Tibial nerve (tissue), 4 donors: ENCODE measurements around the gene COA3. TPM values are rescaled to one million over a fixed set of nuclear protein-coding genes. Genes with fewer than 3 reads are reported as not detected.

Experiments
- DNase-seq, 2 donors: peaks; one replicate each; pipeline ENCODE4 v3.0.0-alpha.2; 2019; ENCODE audit warnings: low spot score in 2 of 2
- H3K27ac ChIP-seq, 4 donors: fragments of 200-600 bp; sonication (generic) in 3 of 4; one replicate each; pipeline ENCODE4 v1.5.1; 2017 to 2019; ENCODE audit warnings: mild to moderate bottlenecking in 1 of 4
- H3K27me3 ChIP-seq, 2 donors: fragments of 200-600 bp; sonication (generic) in 1 of 2; one replicate each; pipeline versions ENCODE4 v1.5.1 to v1.6.0; 2017 to 2019
- H3K36me3 ChIP-seq, 3 donors: fragments of 200-600 bp; sonication (generic); one replicate each; pipeline ENCODE4 v1.5.1; 2018 to 2019
- H3K4me1 ChIP-seq, 4 donors: fragments of 200-600 bp; sonication (generic) in 3 of 4; one replicate each; pipeline ENCODE4 v1.5.1; 2017 to 2019
- H3K4me3 ChIP-seq, 4 donors: fragments of 200-600 bp; sonication (generic) in 3 of 4; one replicate each; pipeline ENCODE4 v1.5.1; 2017 to 2019; ENCODE audit warnings: mild to moderate bottlenecking in 1 of 4, moderate library complexity in 1 of 4
- H3K9me3 ChIP-seq, 4 donors: fragments of 200-600 bp; sonication (generic) in 3 of 4; one replicate each; pipeline ENCODE4 v1.5.1; 2017 to 2019
- CTCF ChIP-seq, 5 experiments: fragments of 200-600 bp in 3 of 5; fragments of 450-650 bp in 2 of 5; sonication (generic) in 3 of 5; IDR thresholded peaks; one replicate each; pipeline ENCODE4 v1.5.1; 2016 to 2019; ENCODE audit warnings: antibody characterized with exemption in 5 of 5, mild to moderate bottlenecking in 3 of 5, moderate library complexity in 2 of 5
- EP300 ChIP-seq, 2 donors: sonication (generic); formaldehyde crosslinking; IDR thresholded peaks; one replicate each; pipeline ENCODE4 v1.6.1; 2017; ENCODE audit warnings: antibody characterized with exemption in 2 of 2, mild to moderate bottlenecking in 1 of 2
- POLR2A ChIP-seq, 2 donors: fragments of 450-650 bp; IDR thresholded peaks; one replicate each; pipeline ENCODE4 v1.6.1; 2017; ENCODE audit warnings: antibody characterized with exemption in 2 of 2, mild to moderate bottlenecking in 2 of 2, moderate library complexity in 2 of 2
- WGBS, 2 donors: methylation state at CpG; one replicate each; pipeline ENCODE4 v1.1.5; 2018; 5-methylcytosine and 5-hydroxymethylcytosine counted together
- total RNA-seq, 4 donors: library from RNA; depleted of rRNA; stranded (reverse); fragments of >200 nt; gene quantifications; one replicate each; pipeline ENCODE4 v1.1.0, GENCODE V29; 2016

Gene COA3
- total RNA-seq, 4 donors from 2014 or later = 58.2 to 91.7 (median 62.6) TPM

- H3K9me3 ChIP-seq = no peaks in the 10 kb centered on the region
- no peak overlapping the region for H3K27ac ChIP-seq
- DNase-seq = no peak
- no peaks in the 10 kb centered on the region for H3K27me3 ChIP-seq
- 65 to 66% methylated on average over 11 of the region's 11 CpGs for WGBS, 2 donors
- peaks cover 0 to 30% (median 1%) of the 10 kb centered on the region in 4 donors for H3K4me1 ChIP-seq
- no peak overlapping the region for H3K4me3 ChIP-seq
- peaks cover 0 to 92% (median 44%) of the 10 kb centered on the region in 3 donors for H3K36me3 ChIP-seq
- TF ChIP-seq POLR2A (IDR thresholded peaks at IDR 0.05) (no peak), CTCF (IDR thresholded peaks at IDR 0.05) (no peak), EP300 (IDR thresholded peaks at IDR 0.05) (no peak)
These were observed 43.6 kb upstream of the COA3 start for GRCh38 chr17:42841975-42842685.

- DNase-seq = no peak
- Histone ChIP-seq H3K4me3 (no peak overlapping the region), H3K36me3 (peaks cover 0 to 60% (median 29%) of the 10 kb centered on the region in 3 donors), H3K9me3 (no peaks in the 10 kb centered on the region), H3K4me1 (peaks cover 0 to 36% (median 14%) of the 10 kb centered on the region in 4 donors), H3K27ac (no peak overlapping the region), H3K27me3 (no peaks in the 10 kb centered on the region)
- no peak for TF ChIP-seq EP300 (IDR thresholded peaks at IDR 0.05)
- no peak for TF ChIP-seq POLR2A (IDR thresholded peaks at IDR 0.05)
- TF ChIP-seq CTCF (IDR thresholded peaks at IDR 0.05) = no peak
- 96% methylated on average over 6 of the region's 6 CpGs for WGBS, 2 donors
These were observed 37.2 kb upstream of the COA3 start for GRCh38 chr17:42835732-42836131.

- H3K4me3 ChIP-seq = peak overlapping the region; percentile 52 to 96 (median 76)
- no peaks in the 10 kb centered on the region for H3K27me3 ChIP-seq
- no peak for TF ChIP-seq EP300 (IDR thresholded peaks at IDR 0.05)
- H3K9me3 ChIP-seq = no peaks in the 10 kb centered on the region
- H3K4me1 ChIP-seq = peaks cover 0 to 36% (median 14%) of the 10 kb centered on the region in 4 donors
- no peak for DNase-seq
- peaks cover 0 to 41% (median 19%) of the 10 kb centered on the region in 3 donors for H3K36me3 ChIP-seq
- H3K27ac ChIP-seq = peak overlapping the region; percentile 44 to 90 (median 88)
- 6 to 11% methylated on average over 10 to 16 of the region's 18 CpGs for WGBS, 2 donors
These were observed 35.4 kb upstream of the COA3 start for GRCh38 chr17:42833767-42834422.

- peak within 1 kb of the TSS; percentile 52 to 96 (median 76) for H3K4me3 ChIP-seq
- WGBS, 2 donors = 1% methylated on average over 60 to 61 of the region's 71 CpGs
- H3K36me3 ChIP-seq = peaks cover 0 to 34% (median 13%) of the 10 kb centered on the region in 3 donors
- H3K9me3 ChIP-seq = no peaks in the 10 kb centered on the region
- H3K27me3 ChIP-seq = no peaks in the 10 kb centered on the region
- peak; percentile 65 to 80 for DNase-seq
- peaks cover 0 to 36% (median 14%) of the 10 kb centered on the region in 4 donors for H3K4me1 ChIP-seq
- TF ChIP-seq EP300 (IDR thresholded peaks at IDR 0.05) (peak; percentile 74 to 98), CTCF (IDR thresholded peaks at IDR 0.05) (peak in 2 of 5 experiments; percentile 24 to 35), POLR2A (IDR thresholded peaks at IDR 0.05) (peak; percentile 86 to 89)
- H3K27ac ChIP-seq = peak within 1 kb of the TSS; percentile 44 to 90 (median 88)
These were observed 34.6 kb upstream of the COA3 start, which contains the start of gene PSME3 for GRCh38 chr17:42832934-42833766. Gene PSME3 (plus strand): TSS chr17:42833397. CDS start chr17:42833632, 235 bp downstream.

- Histone ChIP-seq H3K27ac (peak overlapping the region; percentile 44 to 90 (median 88)), H3K4me1 (peaks cover 0 to 36% (median 14%) of the 10 kb centered on the region in 4 donors), H3K9me3 (no peaks in the 10 kb centered on the region), H3K27me3 (no peaks in the 10 kb centered on the region), H3K36me3 (peaks cover 0 to 26% (median 5%) of the 10 kb centered on the region in 3 donors), H3K4me3 (peak overlapping the region; percentile 52 to 96 (median 76))
- 49 to 51% methylated on average over 9 of the region's 9 CpGs for WGBS, 2 donors
- TF ChIP-seq EP300 (IDR thresholded peaks at IDR 0.05) = no peak
- no peak for TF ChIP-seq POLR2A (IDR thresholded peaks at IDR 0.05)
- no peak for TF ChIP-seq CTCF (IDR thresholded peaks at IDR 0.05)
- DNase-seq = no peak
These were observed 33.9 kb upstream of the COA3 start for GRCh38 chr17:42832213-42832933.
